ENCODE measurements around the gene OLFML2B. TPM values are rescaled to one million over a fixed set of nuclear protein-coding genes. Genes with fewer than 3 reads are reported as not detected.

Gene OLFML2B
- total and polyA plus RNA-seq, 2 of the 4 experiments (the other 2 are of a cell fraction): 0.36 to 0.74 TPM

- no peak overlapping the region for H4K91ac ChIP-seq (ENCODE audit: insufficient read depth, low read depth, low read length)
- H2BK20ac ChIP-seq (ENCODE audit: low read depth, low read length): no peak overlapping the region
- TF ChIP-seq FOS (IDR thresholded peaks at IDR 0.05; ENCODE audit: low read depth, low read length) (no peak), CHD1 (IDR thresholded peaks at IDR 0.05; ENCODE audit: low read depth, low read length) (no peak), BHLHE40 (IDR thresholded peaks at IDR 0.05; ENCODE audit: low read depth, low read length) (no peak), SMC3 (IDR thresholded peaks at IDR 0.05; ENCODE audit: low read depth, low read length) (no peak), RFX5 (IDR thresholded peaks at IDR 0.05; ENCODE audit: low read depth, low read length) (no peak), POLR2A (IDR thresholded peaks at IDR 0.05; ENCODE audit: low read depth, low read length) (no peak), NFE2L2 (IDR thresholded peaks at IDR 0.05; ENCODE audit: low read depth, low read length) (no peak), RCOR1 (IDR thresholded peaks at IDR 0.05; ENCODE audit: insufficient replicate concordance, low read length) (no peak)
- TF ChIP-seq, protein P1, sequence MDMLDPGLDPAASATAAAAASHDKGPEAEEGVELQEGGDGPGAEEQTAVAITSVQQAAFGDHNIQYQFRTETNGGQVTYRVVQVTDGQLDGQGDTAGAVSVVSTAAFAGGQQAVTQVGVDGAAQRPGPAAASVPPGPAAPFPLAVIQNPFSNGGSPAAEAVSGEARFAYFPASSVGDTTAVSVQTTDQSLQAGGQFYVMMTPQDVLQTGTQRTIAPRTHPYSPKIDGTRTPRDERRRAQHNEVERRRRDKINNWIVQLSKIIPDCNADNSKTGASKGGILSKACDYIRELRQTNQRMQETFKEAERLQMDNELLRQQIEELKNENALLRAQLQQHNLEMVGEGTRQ (IDR thresholded peaks at IDR 0.05; ENCODE audit: low read depth, low read length): no peak
- TF ChIP-seq, protein P2, sequence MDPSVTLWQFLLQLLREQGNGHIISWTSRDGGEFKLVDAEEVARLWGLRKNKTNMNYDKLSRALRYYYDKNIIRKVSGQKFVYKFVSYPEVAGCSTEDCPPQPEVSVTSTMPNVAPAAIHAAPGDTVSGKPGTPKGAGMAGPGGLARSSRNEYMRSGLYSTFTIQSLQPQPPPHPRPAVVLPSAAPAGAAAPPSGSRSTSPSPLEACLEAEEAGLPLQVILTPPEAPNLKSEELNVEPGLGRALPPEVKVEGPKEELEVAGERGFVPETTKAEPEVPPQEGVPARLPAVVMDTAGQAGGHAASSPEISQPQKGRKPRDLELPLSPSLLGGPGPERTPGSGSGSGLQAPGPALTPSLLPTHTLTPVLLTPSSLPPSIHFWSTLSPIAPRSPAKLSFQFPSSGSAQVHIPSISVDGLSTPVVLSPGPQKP (IDR thresholded peaks at IDR 0.05; ENCODE audit: borderline replicate concordance, low read depth, low read length): no peak
- H3K27ac ChIP-seq (ENCODE audit: insufficient read depth, low read length): no peak overlapping the region
- BruUV-seq (replicated peaks): no TSS peak
- no peak overlapping the region for H4K5ac ChIP-seq (ENCODE audit: low read depth, low read length)
- no peaks in the 10 kb centered on the region for H3K9me1 ChIP-seq (ENCODE audit: insufficient read depth, low read length)
- intact Hi-C loops (cut with micrococcal nuclease): no loop called here
- H3K14ac ChIP-seq (replicated peaks; ENCODE audit: low read depth, low read length): no peak overlapping the region
- no peak overlapping the region for H4K8ac ChIP-seq (ENCODE audit: low read depth in 2 of 2, low read length in 2 of 2)
- H4K20me1 ChIP-seq (ENCODE audit: insufficient read depth, low read length): no peaks in the 10 kb centered on the region
- H2BK15ac ChIP-seq (ENCODE audit: low read depth, low read length): no peak overlapping the region
- no peak overlapping the region for H3K56ac ChIP-seq (ENCODE audit: extremely low read depth, insufficient read depth, low read length)
- H2AFZ ChIP-seq (replicated peaks; ENCODE audit: low read length, poor library complexity): no peak overlapping the region
- H3K27me3 ChIP-seq (ENCODE audit: control insufficient read depth, insufficient read depth, low read length): peaks cover 19% of the 10 kb centered on the region
- H3K18ac ChIP-seq (ENCODE audit: low read depth, low read length): no peak overlapping the region
- no peak overlapping the region for H2AK9ac ChIP-seq (replicated peaks; ENCODE audit: low read depth, low read length, poor library complexity)
- H3K36me3 ChIP-seq (ENCODE audit: control insufficient read depth, insufficient read depth, low read length): no peaks in the 10 kb centered on the region
- no peak overlapping the region for H2AK5ac ChIP-seq (ENCODE audit: low read depth, low read length)
- H3K79me1 ChIP-seq (ENCODE audit: low read depth in 1 of 2, low read length in 2 of 2): no peaks in the 10 kb centered on the region
- H3K4me3 ChIP-seq (ENCODE audit: insufficient read depth, low read depth, low read length): no peak overlapping the region
- no peak overlapping the region for H3K4me2 ChIP-seq (ENCODE audit: low read depth, low read length)
- ChIA-PET CTCF (interaction anchor here (0.5 to 0.9 kb wide), 2 partner anchors 8 to 124 kb away, joined by 3 to 6 read pairs; no protein-coding TSS in a partner anchor), POLR2A (ENCODE audit: unreplicated experiment) (interaction anchor here (0.6 kb wide), 1 partner anchor 473 kb away, joined by 3 read pairs; no protein-coding TSS in a partner anchor)
- WGBS, 2 experiments (ENCODE audit: extremely low coverage in 2 of 2, insufficient read length in 1 of 2): no CpG with 5 or more reads among the region's 4 CpGs
- H3K9me3 ChIP-seq (ENCODE audit: control insufficient read depth, insufficient read depth, low read length): 0 out of 2 replicates have a peak, but pooled peaks cover 2% of the 10 kb centered on the region
- H3K9ac ChIP-seq (ENCODE audit: low read depth, low read length): no peak overlapping the region
- dilution Hi-C loops (cut with HindIII; ENCODE audit: low sequenced_read_pairs, unreplicated experiment): no loop called here
- DNase-seq (no peak), ATAC-seq (ENCODE audit: low read depth) (no peak)
- in situ Hi-C loops (cut with MboI; ENCODE audit: low sequenced_read_pairs): no loop called here
- no peak overlapping the region for H2BK5ac ChIP-seq (ENCODE audit: low read depth, low read length, poor library complexity, severe bottlenecking)
- H2BK120ac ChIP-seq (ENCODE audit: low read depth, low read length): no peak overlapping the region
- H3K4ac ChIP-seq (ENCODE audit: low read depth, low read length): no peak overlapping the region
- no peak overlapping the region for H3K23ac ChIP-seq (ENCODE audit: low read depth, low read length)
- H3K4me1 ChIP-seq (ENCODE audit: control insufficient read depth, insufficient read depth, low read length): no peaks in the 10 kb centered on the region
These were observed 5.5 kb upstream of the OLFML2B start for GRCh38 chr1:162029157-162029556.

Data from IMR-90 (cell line).